H9 (cell line): ENCODE measurements around the gene TOM1L2. TPM values are rescaled to one million over a fixed set of nuclear protein-coding genes. Genes with fewer than 3 reads are reported as not detected.

Experiments used
- DNase-seq: peaks from one replicate; pipeline ENCODE4 v3.0.0-alpha.2; 2017
- H2AFZ ChIP-seq: one replicate; pipeline ENCODE4 v1.6.1; 2013; ENCODE audit warnings: mild to moderate bottlenecking, low read length, control low read depth, moderate library complexity
- H2AK5ac ChIP-seq: 2 replicates; pipeline ENCODE4 v1.6.1; 2013; ENCODE audit warnings: low read length, control low read depth, mixed read lengths; ENCODE audit not compliant: insufficient read length
- H2BK120ac ChIP-seq: one replicate; pipeline ENCODE4 v1.6.1; 2013; ENCODE audit warnings: low read depth, mild to moderate bottlenecking, low read length, control low read depth, inconsistent platforms; ENCODE audit not compliant: poor library complexity, severe bottlenecking
- H2BK12ac ChIP-seq: 2 replicates; pipeline ENCODE4 v1.6.1; 2013; ENCODE audit warnings: low read length, control low read depth, mixed read lengths, low read depth; ENCODE audit not compliant: insufficient read length
- H2BK15ac ChIP-seq: 2 replicates; pipeline ENCODE4 v1.6.1; 2013; ENCODE audit warnings: low read depth, low read length, control low read depth
- H2BK20ac ChIP-seq: one replicate; pipeline ENCODE4 v1.6.1; 2013; ENCODE audit warnings: low read depth, mild to moderate bottlenecking, low read length, control low read depth, inconsistent platforms; ENCODE audit not compliant: poor library complexity, severe bottlenecking
- H2BK5ac ChIP-seq: 2 replicates; pipeline ENCODE4 v1.6.1; 2013; ENCODE audit warnings: low read length, control low read depth, mixed read lengths; ENCODE audit not compliant: insufficient read length
- H3K14ac ChIP-seq: 2 replicates; pipeline ENCODE4 v1.6.1; 2013; ENCODE audit warnings: low read length, control low read depth; ENCODE audit not compliant: insufficient read depth
- H3K18ac ChIP-seq: 2 replicates; pipeline ENCODE4 v1.6.1; 2013; ENCODE audit warnings: low read depth, mild to moderate bottlenecking, mixed read lengths, low read length, control low read depth; ENCODE audit not compliant: insufficient read length
- H3K23ac ChIP-seq: 2 replicates; pipeline ENCODE4 v1.6.1; 2013; ENCODE audit warnings: low read length, control low read depth, mixed read lengths, low read depth; ENCODE audit not compliant: insufficient read length
- H3K23me2 ChIP-seq: 2 replicates; pipeline ENCODE4 v1.6.1; 2013; ENCODE audit warnings: low read depth, mild to moderate bottlenecking, mixed read lengths, low read length, control low read depth; ENCODE audit not compliant: insufficient read length, poor library complexity, severe bottlenecking
- H3K27ac ChIP-seq: 2 replicates; pipeline ENCODE4 v1.5.1; 2013; ENCODE audit warnings: low read length, control low read depth, mixed read lengths, low read depth; ENCODE audit not compliant: insufficient read length
- H3K27me3 ChIP-seq: 2 replicates; pipeline ENCODE4 v1.6.1; 2013; ENCODE audit warnings: low read length, control low read depth, inconsistent platforms; ENCODE audit not compliant: insufficient read depth
- H3K4ac ChIP-seq: 2 replicates; pipeline ENCODE4 v1.6.1; 2013; ENCODE audit warnings: low read depth, mild to moderate bottlenecking, control low read depth, inconsistent platforms, low read length, moderate library complexity
- H3K4me1 ChIP-seq: 2 replicates; pipeline ENCODE4 v1.6.1; 2013; ENCODE audit warnings: low read length, control low read depth, inconsistent platforms; ENCODE audit not compliant: insufficient read depth
- H3K4me2 ChIP-seq: 2 replicates; pipeline ENCODE4 v1.6.1; 2013; ENCODE audit warnings: low read length, control low read depth, mixed read lengths; ENCODE audit not compliant: insufficient read length, insufficient read depth
- H3K56ac ChIP-seq: 2 replicates; pipeline ENCODE4 v1.6.1; 2013; ENCODE audit warnings: low read depth, mild to moderate bottlenecking, mixed read lengths, low read length, control low read depth; ENCODE audit not compliant: insufficient read length
- H3K79me1 ChIP-seq: 2 replicates; pipeline ENCODE4 v1.6.1; 2013; ENCODE audit warnings: low read depth, mild to moderate bottlenecking, moderate library complexity, low read length, control low read depth, inconsistent platforms; ENCODE audit not compliant: insufficient read depth, poor library complexity, severe bottlenecking
- H3K79me2 ChIP-seq: 2 replicates; pipeline ENCODE4 v1.6.1; 2013; ENCODE audit warnings: low read length, control low read depth, inconsistent platforms; ENCODE audit not compliant: insufficient read depth
- H3K9ac ChIP-seq: 2 replicates; pipeline ENCODE4 v1.6.1; 2013; ENCODE audit warnings: low read length, control low read depth, mixed read lengths; ENCODE audit not compliant: insufficient read length; ENCODE audit errors: extremely low read depth
- H3K9me3 ChIP-seq: one replicate; pipeline ENCODE4 v1.6.1; 2013; ENCODE audit warnings: low read depth, low read length, inconsistent platforms; ENCODE audit not compliant: control insufficient read depth
- H3T11ph ChIP-seq: one replicate; pipeline ENCODE4 v1.6.1; 2013; ENCODE audit warnings: mild to moderate bottlenecking, low read length, control low read depth, inconsistent platforms
- H4K20me1 ChIP-seq: one replicate; pipeline ENCODE4 v1.6.1; 2013; ENCODE audit not compliant: control insufficient read depth, insufficient read length, insufficient read depth
- H4K5ac ChIP-seq: 2 replicates; pipeline ENCODE4 v1.6.1; 2013; ENCODE audit warnings: low read depth, mild to moderate bottlenecking, mixed read lengths, low read length, control low read depth; ENCODE audit not compliant: insufficient read length
- H4K8ac ChIP-seq: replicated peaks from 2 replicates; pipeline ENCODE4 v1.6.1; 2013; ENCODE audit warnings: low read length, control low read depth, mixed read lengths, low read depth; ENCODE audit not compliant: insufficient read length
- H4K91ac ChIP-seq: 2 replicates; pipeline ENCODE4 v1.6.1; 2013; ENCODE audit warnings: low read depth, mild to moderate bottlenecking, moderate library complexity, mixed read lengths, low read length, control low read depth; ENCODE audit not compliant: insufficient read length
- H3K27ac Mint-ChIP-seq, 3 experiments: 2 replicates in 2 of 3; 3 replicates in 1 of 3; pipeline ENCODE4 v1.8.0; 2020 to 2021; ENCODE audit warnings: mixed read lengths in 3 of 3, mild to moderate bottlenecking in 1 of 3, moderate library complexity in 1 of 3
- H3K27me3 Mint-ChIP-seq: 2 replicates; pipeline ENCODE4 v1.8.0; 2021; ENCODE audit warnings: low read depth, mild to moderate bottlenecking, moderate library complexity, mixed read lengths
- H3K36me3 Mint-ChIP-seq, 3 experiments: 2 replicates in 2 of 3; 3 replicates in 1 of 3; pipeline ENCODE4 v1.8.0; 2020 to 2021; ENCODE audit warnings: low read depth in 3 of 3, mixed read lengths in 3 of 3; ENCODE audit not compliant: insufficient read depth in 1 of 3
- H3K4me1 Mint-ChIP-seq, 2 experiments: 2 replicates each; pipeline ENCODE4 v1.8.0; 2020; ENCODE audit warnings: mixed read lengths in 2 of 2
- H3K4me3 Mint-ChIP-seq, 2 experiments: 2 replicates in 1 of 2; 3 replicates in 1 of 2; pipeline ENCODE4 v1.8.0; 2020 to 2021; ENCODE audit warnings: mild to moderate bottlenecking in 2 of 2, mixed read lengths in 2 of 2, moderate library complexity in 1 of 2
- H3K9me3 Mint-ChIP-seq, 2 experiments: 2 replicates in 1 of 2; 3 replicates in 1 of 2; pipeline ENCODE4 v1.8.0; 2020; ENCODE audit warnings: mild to moderate bottlenecking in 2 of 2, mixed read lengths in 2 of 2, moderate library complexity in 1 of 2
- WGBS: extraction: QIAGEN DNeasy Blood & Tissue Kit; methylation state at CpG from one replicate; pipeline ENCODE4 v1.1.7; 2013; ENCODE audit warnings: missing lambda C conversion rate, low lambda C conversion rate, mixed read lengths; ENCODE audit not compliant: insufficient read length; ENCODE audit errors: extremely low coverage; 5-methylcytosine and 5-hydroxymethylcytosine counted together
- total RNA-seq: library from RNA; stranded (reverse); gene quantifications from 2 replicates; pipeline ENCODE4 v1.2.1, GENCODE V29; 2021
- TF ChIP-seq, protein P1 (sequence below): fragments of 200-600 bp; sonication (generic); conservative IDR thresholded peaks from 3 replicates; pipeline ENCODE4 v1.8.0; 2021; ENCODE audit warnings: antibody characterized with exemption, mild to moderate bottlenecking

TOM1L2 gene
- total RNA-seq, 1 experiment from 2014 or later = 4.6 TPM

DNA sequence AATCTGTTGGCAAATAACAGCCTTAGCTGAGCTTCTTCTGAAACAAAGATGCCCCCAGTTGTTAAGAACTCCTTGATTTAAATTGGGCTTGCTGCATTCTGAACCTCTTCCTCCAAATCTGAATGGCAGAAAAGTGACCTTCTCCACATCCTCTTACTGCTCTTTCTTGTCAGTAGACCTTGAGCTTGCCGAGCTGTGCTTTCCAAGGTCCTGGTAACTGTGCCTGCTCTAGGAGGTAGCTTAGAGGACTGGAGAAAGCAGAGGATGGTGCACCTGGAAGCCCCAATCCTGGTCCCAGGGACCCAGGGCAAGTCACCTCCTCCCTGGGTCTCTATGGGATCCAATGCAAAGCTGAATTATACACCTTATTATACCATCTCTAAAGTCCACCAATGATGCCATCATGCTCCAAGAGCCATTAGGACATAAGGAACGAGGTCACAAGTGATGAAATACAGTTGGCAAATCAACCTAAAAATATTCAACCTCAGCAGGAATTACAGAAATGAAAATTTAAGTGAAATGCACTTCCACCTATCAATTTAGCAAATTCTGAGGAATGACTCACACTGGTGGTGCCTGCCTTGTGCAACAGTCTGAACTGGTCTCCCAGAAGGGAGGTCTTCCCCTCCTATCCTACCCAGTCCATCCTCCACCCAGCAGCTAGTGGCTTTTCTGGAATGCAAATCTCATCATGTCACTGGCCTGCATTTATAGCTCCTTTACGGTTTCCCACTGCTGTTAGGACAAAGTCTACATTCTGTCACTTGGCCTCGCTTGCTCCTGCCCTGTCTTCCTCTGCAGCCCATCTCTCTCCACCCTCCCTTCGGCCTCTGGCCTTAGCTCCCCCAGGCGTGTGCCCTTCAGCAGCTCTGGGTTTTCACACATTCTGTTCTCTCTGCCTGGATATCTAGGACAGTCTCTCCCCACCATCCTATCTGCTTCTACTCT, 36.6 kb downstream of the TOM1L2 start:
- no peaks in the 10 kb centered on the region for H3K23me2 ChIP-seq
- Mint-ChIP-seq H3K4me3 (no peak overlapping the region), H3K9me3 (no peaks in the 10 kb centered on the region), H3K4me1 (peaks cover 8 to 15% of the 10 kb centered on the region in 2 experiments; a peak in 3 of 4 replicates), H3K27ac (no peak overlapping the region), H3K27me3 (no peaks in the 10 kb centered on the region; the same call in 1 of the 2 replicates), H3K36me3 (no peaks in the 10 kb centered on the region)
- no peak overlapping the region for H2AFZ ChIP-seq
- no peak overlapping the region for H2BK120ac ChIP-seq
- no peak overlapping the region for H3K56ac ChIP-seq
- no peaks in the 10 kb centered on the region for H3K4me1 ChIP-seq
- no peaks in the 10 kb centered on the region for H3K9me3 ChIP-seq
- H4K8ac ChIP-seq = no peak overlapping the region
- H4K91ac ChIP-seq = no peak overlapping the region
- no peak overlapping the region for H3T11ph ChIP-seq
- no peak overlapping the region for H3K18ac ChIP-seq
- no peaks in the 10 kb centered on the region for H3K79me2 ChIP-seq
- H2AK5ac ChIP-seq = no peak overlapping the region
- no CpG with 5 or more reads among the region's 6 CpGs for WGBS
- no peak overlapping the region for H3K4me2 ChIP-seq
- H3K9ac ChIP-seq = no peak overlapping the region
- H3K79me1 ChIP-seq = no peaks in the 10 kb centered on the region
- H3K4ac ChIP-seq = no peak overlapping the region
- no peaks in the 10 kb centered on the region for H3K27me3 ChIP-seq
- H2BK15ac ChIP-seq = no peak overlapping the region
- H2BK5ac ChIP-seq = no peak overlapping the region
- no peak overlapping the region for H3K23ac ChIP-seq
- H4K5ac ChIP-seq = no peak overlapping the region
- TF ChIP-seq, protein P1, sequence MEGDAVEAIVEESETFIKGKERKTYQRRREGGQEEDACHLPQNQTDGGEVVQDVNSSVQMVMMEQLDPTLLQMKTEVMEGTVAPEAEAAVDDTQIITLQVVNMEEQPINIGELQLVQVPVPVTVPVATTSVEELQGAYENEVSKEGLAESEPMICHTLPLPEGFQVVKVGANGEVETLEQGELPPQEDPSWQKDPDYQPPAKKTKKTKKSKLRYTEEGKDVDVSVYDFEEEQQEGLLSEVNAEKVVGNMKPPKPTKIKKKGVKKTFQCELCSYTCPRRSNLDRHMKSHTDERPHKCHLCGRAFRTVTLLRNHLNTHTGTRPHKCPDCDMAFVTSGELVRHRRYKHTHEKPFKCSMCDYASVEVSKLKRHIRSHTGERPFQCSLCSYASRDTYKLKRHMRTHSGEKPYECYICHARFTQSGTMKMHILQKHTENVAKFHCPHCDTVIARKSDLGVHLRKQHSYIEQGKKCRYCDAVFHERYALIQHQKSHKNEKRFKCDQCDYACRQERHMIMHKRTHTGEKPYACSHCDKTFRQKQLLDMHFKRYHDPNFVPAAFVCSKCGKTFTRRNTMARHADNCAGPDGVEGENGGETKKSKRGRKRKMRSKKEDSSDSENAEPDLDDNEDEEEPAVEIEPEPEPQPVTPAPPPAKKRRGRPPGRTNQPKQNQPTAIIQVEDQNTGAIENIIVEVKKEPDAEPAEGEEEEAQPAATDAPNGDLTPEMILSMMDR = no peak
- no peak overlapping the region for H3K27ac ChIP-seq
- H2BK12ac ChIP-seq = no peak overlapping the region
- no peak overlapping the region for H2BK20ac ChIP-seq
- H3K14ac ChIP-seq = no peak overlapping the region
- no peak for DNase-seq
- H4K20me1 ChIP-seq = no peaks in the 10 kb centered on the region
